OCI-LY3 (cell line): ENCODE data around the gene SLC14A1.

Experiments used
- H2AFZ ChIP-seq: fragments of 200-600, 300-600 bp; shearing (Covaris generic); 2 replicates; pipeline ENCODE4 v1.6.0; 2014; ENCODE audit warnings: antibody characterized with exemption, low read depth, low read length
- H3K27ac ChIP-seq: fragments of 200-600, 300-600 bp; sonication (generic); 2 replicates; pipeline ENCODE4 v1.5.1; 2014; ENCODE audit warnings: mild to moderate bottlenecking, low read length, moderate library complexity, mixed read lengths
- H3K27me3 ChIP-seq: fragments of 200-600, 300-600 bp; sonication (generic); 2 replicates; pipeline ENCODE4 v1.6.1; 2014; ENCODE audit warnings: low read depth, low read length, mixed read lengths
- H3K36me3 ChIP-seq: fragments of 200-600, 300-600 bp; sonication (generic); replicated peaks from 2 replicates; pipeline ENCODE3; 2014; ENCODE audit warnings: low read depth, low read length, mixed read lengths
- H3K4me1 ChIP-seq: fragments of 300-600, 200-600 bp; sonication (generic); 2 replicates; pipeline ENCODE4 v1.6.1; 2014; ENCODE audit warnings: low read length, mixed read lengths
- H3K4me2 ChIP-seq: fragments of 200-600, 300-600 bp; sonication (generic); 2 replicates; pipeline ENCODE4 v1.6.1; 2014; ENCODE audit warnings: low read length, mixed read lengths
- H3K4me3 ChIP-seq: fragments of 300-600, 200-600 bp; sonication (generic); 2 replicates; pipeline ENCODE4 v1.5.1; 2014; ENCODE audit warnings: antibody characterized with exemption, mild to moderate bottlenecking, low read length, moderate library complexity
- H3K79me2 ChIP-seq: fragments of 300-600, 200-600 bp; shearing (Covaris generic); 2 replicates; pipeline ENCODE4 v1.6.1; 2014; ENCODE audit warnings: mild to moderate bottlenecking, low read length, mixed read lengths
- H3K9ac ChIP-seq: fragments of 300-600, 200-600 bp; shearing (Covaris generic); 2 replicates; pipeline ENCODE4 v1.6.0; 2014; ENCODE audit warnings: mild to moderate bottlenecking, low read length, moderate library complexity
- H3K9me3 ChIP-seq: fragments of 200-600, 300-600 bp; shearing (Covaris generic); 2 replicates; pipeline ENCODE4 v1.6.1; 2014; ENCODE audit warnings: low read length, mixed read lengths; ENCODE audit not compliant: insufficient read depth
- H4K20me1 ChIP-seq: fragments of 200-600, 300-600 bp; sonication (generic); 2 replicates; pipeline ENCODE4 v1.6.1; 2016; ENCODE audit warnings: low read length, mixed read lengths; ENCODE audit not compliant: insufficient read depth
- EZH2phosphoT487 ChIP-seq: fragments of 200-600 bp; shearing (Covaris generic); IDR thresholded peaks from 2 replicates; pipeline ENCODE4 v1.6.1; 2018; ENCODE audit warnings: antibody characterized with exemption, mixed run types, low read depth
- TF ChIP-seq, protein P1 (sequence below): fragments of 200-600, 300-600 bp; sonication (generic); IDR thresholded peaks from 2 replicates; pipeline ENCODE4 v1.5.1; 2014; ENCODE audit warnings: antibody characterized with exemption, low read length, low read depth

The SLC14A1 gene

GRCh38 chr18:45680066-45680690, 43.8 kb upstream of the SLC14A1 start:
- Histone ChIP-seq H3K79me2 (no peaks in the 10 kb centered on the region), H3K27ac (no peak overlapping the region), H3K4me1 (no peaks in the 10 kb centered on the region), H3K36me3 (no peaks in the 10 kb centered on the region), H3K9me3 (no peaks in the 10 kb centered on the region), H3K9ac (no peak overlapping the region), H4K20me1 (no peaks in the 10 kb centered on the region), H3K4me3 (no peak overlapping the region), H3K27me3 (peaks cover 17% of the 10 kb centered on the region), H2AFZ (no peak overlapping the region), H3K4me2 (no peak overlapping the region)
- TF ChIP-seq, protein P1, sequence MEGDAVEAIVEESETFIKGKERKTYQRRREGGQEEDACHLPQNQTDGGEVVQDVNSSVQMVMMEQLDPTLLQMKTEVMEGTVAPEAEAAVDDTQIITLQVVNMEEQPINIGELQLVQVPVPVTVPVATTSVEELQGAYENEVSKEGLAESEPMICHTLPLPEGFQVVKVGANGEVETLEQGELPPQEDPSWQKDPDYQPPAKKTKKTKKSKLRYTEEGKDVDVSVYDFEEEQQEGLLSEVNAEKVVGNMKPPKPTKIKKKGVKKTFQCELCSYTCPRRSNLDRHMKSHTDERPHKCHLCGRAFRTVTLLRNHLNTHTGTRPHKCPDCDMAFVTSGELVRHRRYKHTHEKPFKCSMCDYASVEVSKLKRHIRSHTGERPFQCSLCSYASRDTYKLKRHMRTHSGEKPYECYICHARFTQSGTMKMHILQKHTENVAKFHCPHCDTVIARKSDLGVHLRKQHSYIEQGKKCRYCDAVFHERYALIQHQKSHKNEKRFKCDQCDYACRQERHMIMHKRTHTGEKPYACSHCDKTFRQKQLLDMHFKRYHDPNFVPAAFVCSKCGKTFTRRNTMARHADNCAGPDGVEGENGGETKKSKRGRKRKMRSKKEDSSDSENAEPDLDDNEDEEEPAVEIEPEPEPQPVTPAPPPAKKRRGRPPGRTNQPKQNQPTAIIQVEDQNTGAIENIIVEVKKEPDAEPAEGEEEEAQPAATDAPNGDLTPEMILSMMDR = no peak
- TF ChIP-seq EZH2phosphoT487 = no peak

GRCh38 chr18:45682181-45682580, 41.8 kb upstream of the SLC14A1 start:
- TF ChIP-seq, protein P1 = no peak
- no peak for TF ChIP-seq EZH2phosphoT487
- Histone ChIP-seq H4K20me1 (no peaks in the 10 kb centered on the region), H3K9ac (no peak overlapping the region), H3K27ac (no peak overlapping the region), H3K4me2 (no peak overlapping the region), H3K4me1 (peaks cover 14% of the 10 kb centered on the region), H3K9me3 (no peaks in the 10 kb centered on the region), H3K27me3 (peaks cover 17% of the 10 kb centered on the region), H3K36me3 (no peaks in the 10 kb centered on the region), H2AFZ (no peak overlapping the region), H3K79me2 (no peaks in the 10 kb centered on the region), H3K4me3 (no peak overlapping the region)

DNA sequence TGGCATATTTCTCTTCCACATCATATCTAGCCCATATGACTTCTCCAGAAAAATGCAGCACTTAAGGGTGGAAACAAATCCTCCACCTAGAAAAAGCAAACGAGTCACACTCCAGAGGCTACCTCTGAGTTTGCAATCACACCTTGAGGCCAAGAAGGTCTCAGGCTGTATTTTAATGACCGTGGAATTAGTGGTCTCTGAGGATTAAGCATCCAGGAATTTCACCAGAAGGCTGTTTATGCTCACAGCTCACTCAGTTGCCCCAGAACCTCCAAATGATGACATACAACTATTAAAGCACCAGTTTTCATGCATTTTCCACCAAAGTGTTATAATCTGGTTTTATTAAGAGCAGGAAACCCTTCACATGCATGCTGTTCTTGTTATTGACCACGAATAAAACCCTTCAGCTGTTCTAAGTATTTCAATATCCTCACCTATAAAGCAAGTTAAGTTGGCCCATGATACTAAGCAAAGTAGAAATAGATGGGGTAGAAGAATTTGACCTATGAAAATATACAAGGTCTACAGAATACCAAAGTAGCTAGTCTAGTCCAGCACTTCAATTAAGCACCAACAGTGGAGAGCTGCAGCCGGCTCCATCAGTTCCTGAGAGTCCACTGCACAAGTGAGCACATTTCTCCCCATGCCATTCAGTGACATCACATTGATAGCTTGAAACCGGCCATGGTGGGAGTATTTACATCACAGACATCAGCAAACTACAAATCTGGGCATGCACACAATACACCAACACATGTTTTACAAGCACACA, 39.5 kb upstream of the SLC14A1 start:
- Histone ChIP-seq H3K9ac (no peak overlapping the region), H3K4me1 (peaks cover 38% of the 10 kb centered on the region), H3K79me2 (no peaks in the 10 kb centered on the region), H3K4me3 (no peak overlapping the region), H3K27ac (no peak overlapping the region), H3K9me3 (no peaks in the 10 kb centered on the region), H4K20me1 (no peaks in the 10 kb centered on the region), H3K27me3 (peaks cover 17% of the 10 kb centered on the region), H3K4me2 (no peak overlapping the region), H2AFZ (no peak overlapping the region), H3K36me3 (no peaks in the 10 kb centered on the region)
- TF ChIP-seq EZH2phosphoT487 = no peak
- TF ChIP-seq, protein P1 = no peak

- Histone ChIP-seq H3K4me3 (peak overlapping the region; percentile 61), H3K27ac (peak overlapping the region; percentile 80), H2AFZ (peak overlapping the region; percentile 64), H3K9ac (peak overlapping the region; percentile 55), H4K20me1 (no peaks in the 10 kb centered on the region), H3K4me1 (peaks cover 51% of the 10 kb centered on the region), H3K4me2 (peak overlapping the region; percentile 90), H3K9me3 (no peaks in the 10 kb centered on the region), H3K27me3 (peaks cover 12% of the 10 kb centered on the region), H3K36me3 (no peaks in the 10 kb centered on the region), H3K79me2 (no peaks in the 10 kb centered on the region)
- TF ChIP-seq, protein P1 = no peak
Measured at GRCh38 chr18:45686891-45687611, 36.9 kb upstream of the SLC14A1 start.
